Common myeloid progenitor, CD34-positive (primary cell): Measurements from ENCODE around the gene STPG2.

Source experiments
- CTCF ChIA-PET: fragments of 350-600 bp; sonication (Branson Sonifier 250); formaldehyde crosslinking; loops from one replicate; lab custom pipeline; 2021; ENCODE audit warnings: antibody characterized with exemption; lab: Charles Lee
- POLR2A ChIA-PET: fragments of 350-600 bp; sonication (Branson Sonifier 250); formaldehyde crosslinking; loops from one replicate; lab custom pipeline; 2021; ENCODE audit warnings: antibody characterized with exemption; lab: Charles Lee
- DNase-seq, 3 donors: peaks; one replicate each; pipeline versions ENCODE4 v3.0.0 to v3.0.0-alpha.2; 2013
- H3K27ac ChIP-seq, 2 experiments: 1 replicate in 1 of 2; 2 replicates in 1 of 2; pipeline ENCODE4 v1.7.0; 2013; ENCODE audit warnings: inconsistent platforms in 2 of 2, low read length in 2 of 2, mild to moderate bottlenecking in 2 of 2, low read depth in 1 of 2, moderate library complexity in 1 of 2; ENCODE audit not compliant: severe bottlenecking in 2 of 2, insufficient read depth in 1 of 2, poor library complexity in 1 of 2
- H3K27me3 ChIP-seq, 5 experiments: replicated peaks in 2 of 5; 1 replicate in 3 of 5; 2 replicates in 2 of 5; pipeline versions ENCODE4 v1.6.1 to v1.7.0; 2013; ENCODE audit warnings: low read length in 4 of 5, mild to moderate bottlenecking in 2 of 5, moderate library complexity in 2 of 5, inconsistent platforms in 1 of 5; ENCODE audit not compliant: insufficient read depth in 5 of 5, control insufficient read depth in 4 of 5
- H3K36me3 ChIP-seq, 4 experiments: 1 replicate in 2 of 4; 2 replicates in 2 of 4; pipeline versions ENCODE4 v1.6.1 to v1.7.0; 2013; ENCODE audit warnings: low read length in 3 of 4, control low read depth in 1 of 4, mild to moderate bottlenecking in 1 of 4; ENCODE audit not compliant: control insufficient read depth in 4 of 4, insufficient read depth in 4 of 4
- H3K4me1 ChIP-seq, 4 experiments: 1 replicate in 3 of 4; 2 replicates in 1 of 4; pipeline versions ENCODE4 v1.6.1 to v1.7.1; 2013; ENCODE audit warnings: low read length in 3 of 4, mild to moderate bottlenecking in 3 of 4, control low read depth in 1 of 4, inconsistent platforms in 1 of 4, moderate library complexity in 1 of 4; ENCODE audit not compliant: control insufficient read depth in 4 of 4, insufficient read depth in 4 of 4; ENCODE audit errors: control extremely low read depth in 1 of 4
- H3K4me3 ChIP-seq, 7 experiments: 1 replicate in 4 of 7; 2 replicates in 3 of 7; pipeline versions ENCODE4 v1.5.1 to v1.7.0; 2013; ENCODE audit warnings: mild to moderate bottlenecking in 7 of 7, low read length in 6 of 7, moderate library complexity in 6 of 7, inconsistent platforms in 2 of 7, low read depth in 2 of 7, control low read depth in 1 of 7; ENCODE audit not compliant: insufficient read depth in 4 of 7, control insufficient read depth in 1 of 7; ENCODE audit errors: extremely low read depth in 1 of 7
- H3K9me3 ChIP-seq, 5 experiments: 1 replicate in 4 of 5; 2 replicates in 1 of 5; pipeline versions ENCODE4 v1.6.1 to v1.7.1; 2013; ENCODE audit warnings: low read length in 4 of 5, mild to moderate bottlenecking in 2 of 5, inconsistent platforms in 1 of 5, low read depth in 1 of 5, moderate library complexity in 1 of 5; ENCODE audit not compliant: control insufficient read depth in 4 of 5, insufficient read depth in 2 of 5; ENCODE audit errors: control extremely low read depth in 1 of 5
- WGBS: methylation state at CpG from one replicate; pipeline ENCODE4 v1.1.5; 2013; ENCODE audit not compliant: insufficient coverage; 5-methylcytosine and 5-hydroxymethylcytosine counted together

The STPG2 gene

DNA sequence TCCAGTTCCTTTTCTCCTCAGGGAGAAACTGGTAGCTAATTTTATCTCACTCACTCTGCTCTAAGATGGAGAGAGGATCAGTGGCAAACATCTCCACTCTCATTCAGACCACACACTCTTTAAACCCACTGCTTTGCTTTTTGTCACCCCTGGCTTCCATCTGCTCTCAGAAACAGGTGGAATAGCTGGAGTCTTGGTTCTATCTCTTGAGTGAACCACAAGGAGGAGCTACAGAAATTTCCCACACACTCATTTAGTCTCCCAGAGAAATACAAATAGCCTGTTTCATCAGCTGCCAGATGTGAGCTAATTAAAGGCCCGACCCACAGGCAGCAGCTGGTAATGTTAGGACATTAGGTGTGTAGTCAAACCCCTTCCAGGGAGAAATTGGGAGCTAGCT is 96.6 kb downstream of the STPG2 start:
- no peak overlapping the region for H3K27ac ChIP-seq
- no peaks in the 10 kb centered on the region for H3K27me3 ChIP-seq
- ChIA-PET CTCF (no interaction called here), POLR2A (no interaction called here)
- 80% methylated on average over 1 of the region's 1 CpG for WGBS
- H3K4me1 ChIP-seq = no peaks in the 10 kb centered on the region
- H3K36me3 ChIP-seq = no peaks in the 10 kb centered on the region
- H3K4me3 ChIP-seq = no peak overlapping the region
- no peaks in the 10 kb centered on the region for H3K9me3 ChIP-seq
- no peak for DNase-seq

DNA sequence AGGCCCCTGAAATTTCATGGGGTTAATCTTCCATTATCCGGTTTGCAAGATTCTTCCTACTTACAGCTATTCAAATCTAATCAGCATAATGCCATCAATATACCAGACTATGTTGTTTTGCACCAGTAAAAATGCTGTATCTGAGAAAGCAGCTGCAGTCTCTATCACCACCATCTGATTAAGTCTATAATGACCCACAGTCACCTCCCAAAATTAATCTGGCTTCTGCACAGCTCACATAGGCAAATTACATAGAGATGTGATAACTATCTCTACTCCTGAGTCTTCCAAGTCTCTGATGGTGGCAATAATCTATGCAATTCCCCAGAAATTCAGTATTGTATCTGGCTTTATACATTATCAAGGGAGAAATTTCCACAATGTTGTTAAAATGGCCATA is 113.2 kb downstream of the STPG2 start:
- CTCF ChIA-PET = no interaction called here
- no peaks in the 10 kb centered on the region for H3K27me3 ChIP-seq
- H3K4me3 ChIP-seq = no peak overlapping the region
- H3K4me1 ChIP-seq = no peaks in the 10 kb centered on the region
- POLR2A ChIA-PET = no interaction called here
- whole genome bisulfite sequencing = 92% methylated on average over 1 of the region's 1 CpG
- no peak for DNase-seq
- no peak overlapping the region for H3K27ac ChIP-seq
- H3K9me3 ChIP-seq = peaks cover 0 to 4% (median 0%) of the 10 kb centered on the region in 5 experiments
- no peaks in the 10 kb centered on the region for H3K36me3 ChIP-seq

GRCh38 chr4:98027827-98028226 is 115.4 kb downstream of the STPG2 start:
- H3K27me3 ChIP-seq = no peaks in the 10 kb centered on the region
- WGBS = 92% methylated on average over 2 of the region's 2 CpGs
- H3K4me1 ChIP-seq = no peaks in the 10 kb centered on the region
- H3K36me3 ChIP-seq = no peaks in the 10 kb centered on the region
- ChIA-PET POLR2A (no interaction called here), CTCF (no interaction called here)
- H3K9me3 ChIP-seq = peaks cover 0 to 4% (median 0%) of the 10 kb centered on the region in 5 experiments
- no peak overlapping the region for H3K27ac ChIP-seq
- H3K4me3 ChIP-seq = no peak overlapping the region
- DNase-seq = no peak

DNA sequence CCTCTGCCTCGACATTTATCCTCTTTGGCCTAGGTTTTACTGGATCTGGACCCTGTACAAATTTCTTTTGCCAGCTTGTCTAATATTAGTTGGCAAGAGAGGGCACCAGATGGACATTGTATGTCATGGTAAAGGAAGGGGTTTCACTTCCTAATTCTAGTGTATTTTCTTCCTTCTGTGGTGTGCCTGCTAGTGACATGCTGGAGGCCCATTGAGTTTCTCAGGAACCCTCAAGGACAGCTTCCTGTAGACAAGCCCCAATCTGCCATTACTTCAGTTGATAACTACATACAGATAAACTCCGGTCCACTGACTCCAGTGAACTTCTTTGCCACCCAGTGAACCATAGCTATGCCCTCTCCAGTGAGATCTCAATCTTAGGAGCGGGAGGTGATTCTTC is 116.9 kb downstream of the STPG2 start:
- Histone ChIP-seq H3K9me3 (peaks cover 0 to 4% (median 0%) of the 10 kb centered on the region in 5 experiments), H3K36me3 (no peaks in the 10 kb centered on the region), H3K27me3 (no peaks in the 10 kb centered on the region), H3K4me1 (no peaks in the 10 kb centered on the region), H3K4me3 (no peak overlapping the region), H3K27ac (no peak overlapping the region)
- POLR2A ChIA-PET = no interaction called here
- no peak for DNase-seq
- WGBS = 83% methylated on average over 2 of the region's 3 CpGs
- CTCF ChIA-PET = no interaction called here

GRCh38 chr4:98006814-98007412 is 136.4 kb downstream of the STPG2 start:
- no peak for DNase-seq
- ChIA-PET POLR2A (no interaction called here), CTCF (no interaction called here)
- Histone ChIP-seq H3K4me3 (no peak overlapping the region), H3K4me1 (no peaks in the 10 kb centered on the region), H3K36me3 (no peaks in the 10 kb centered on the region), H3K9me3 (peaks cover 0 to 4% (median 0%) of the 10 kb centered on the region in 5 experiments), H3K27me3 (no peaks in the 10 kb centered on the region), H3K27ac (no peak overlapping the region)
- WGBS = 100% methylated on average over 1 of the region's 3 CpGs

DNA sequence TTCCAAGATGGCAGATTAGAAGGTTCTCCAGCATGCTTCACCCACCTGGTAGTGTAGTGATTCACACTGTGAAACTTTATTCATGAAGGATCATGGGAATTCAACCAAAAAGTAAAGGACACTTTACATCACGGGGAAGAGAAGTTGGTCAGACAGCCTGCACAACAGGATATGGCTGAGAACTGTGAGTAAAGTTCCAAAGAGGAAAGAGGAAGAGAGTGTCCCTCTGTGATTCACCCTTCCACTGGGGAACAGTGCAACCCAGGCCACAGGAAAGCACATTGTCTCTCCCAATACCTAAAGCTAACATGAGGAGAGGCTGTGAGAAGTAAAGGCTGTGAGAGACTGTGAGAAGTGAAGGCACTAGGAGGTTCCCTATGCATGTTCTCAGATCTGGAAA is 137.2 kb downstream of the STPG2 start:
- CTCF ChIA-PET = no interaction called here
- Histone ChIP-seq H3K4me1 (no peaks in the 10 kb centered on the region), H3K9me3 (peaks cover 0 to 4% (median 0%) of the 10 kb centered on the region in 5 experiments), H3K27ac (no peak overlapping the region), H3K27me3 (no peaks in the 10 kb centered on the region), H3K4me3 (no peak overlapping the region), H3K36me3 (no peaks in the 10 kb centered on the region)
- POLR2A ChIA-PET = no interaction called here
- DNase-seq = no peak
- 100% methylated on average over 1 of the region's 1 CpG for WGBS

GRCh38 chr4:98000940-98001339 is 142.3 kb downstream of the STPG2 start:
- ChIA-PET CTCF (no interaction called here), POLR2A (no interaction called here)
- Histone ChIP-seq H3K27me3 (no peaks in the 10 kb centered on the region), H3K4me1 (no peaks in the 10 kb centered on the region), H3K9me3 (no peaks in the 10 kb centered on the region), H3K4me3 (no peak overlapping the region), H3K36me3 (no peaks in the 10 kb centered on the region), H3K27ac (no peak overlapping the region)
- no peak for DNase-seq
- WGBS = no CpG with 5 or more reads among the region's 2 CpGs
